Measurements from ENCODE around the gene ADAMTS7. TPM values are rescaled to one million over a fixed set of nuclear protein-coding genes. Genes with fewer than 3 reads are reported as not detected.
A peak's percentile ranks its signal among the peaks of the same experiment; 100 is the strongest.
"Not testable (repeated sequence)": the region's sequence is repeated elsewhere in the genome, so short reads cannot be mapped to it uniquely, and the experiment has no call there.

Gene ADAMTS7
- total RNA-seq, 2 experiments from 2014 or later: 0.23 to 0.60 TPM

DNA sequence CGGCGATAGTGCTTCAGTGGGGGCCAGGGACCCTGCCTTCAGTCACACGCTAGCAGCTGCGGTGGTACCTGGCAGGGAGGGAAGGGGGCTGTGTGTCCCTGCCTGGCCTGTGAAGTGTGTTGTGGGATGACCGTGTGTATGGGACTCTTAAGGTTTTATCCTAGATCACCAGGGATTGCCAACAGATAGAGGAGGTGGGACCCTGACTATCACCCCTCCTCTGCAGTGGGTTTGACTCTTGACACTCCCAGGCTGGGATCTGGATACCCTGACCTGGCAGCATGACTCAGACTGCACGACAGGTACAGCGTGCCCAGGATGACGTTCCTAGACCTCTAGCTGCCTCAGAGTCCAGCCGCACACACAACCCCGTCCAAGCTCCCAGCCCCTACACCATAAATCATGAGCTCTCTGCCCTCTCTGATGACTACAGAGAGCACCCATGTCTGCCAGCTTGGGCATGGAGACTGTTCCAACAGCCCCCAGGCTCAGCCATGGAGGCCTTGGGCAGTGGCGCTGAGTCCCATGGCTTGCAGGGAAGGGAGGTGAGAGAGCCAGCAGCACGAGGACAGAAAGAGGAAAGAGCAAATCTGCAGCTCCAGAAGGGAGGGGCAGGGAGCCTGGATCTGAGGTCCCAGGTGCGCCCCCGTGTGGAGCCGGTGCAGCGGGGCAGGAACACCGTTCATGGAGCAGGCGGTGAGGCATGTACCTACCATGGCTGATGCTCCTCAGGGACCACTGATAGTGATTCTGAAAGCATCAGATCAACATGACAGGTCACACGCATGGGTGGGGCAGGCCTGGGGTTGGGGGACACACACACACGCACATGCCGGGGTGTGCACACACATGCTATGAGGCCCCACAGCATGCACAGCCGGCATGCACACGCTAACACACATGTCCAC, 71.0 kb downstream of the ADAMTS7 start:
- no peaks in the 10 kb centered on the region for H3K9me3 Mint-ChIP-seq
- peak; percentile 83 for DNase-seq
- no peak overlapping the region for H3K27ac Mint-ChIP-seq
- intact Hi-C loops (cut with micrococcal nuclease): no loop called here
- peaks cover 7% of the 10 kb centered on the region for H3K27me3 Mint-ChIP-seq
- TF ChIP-seq, protein P1, sequence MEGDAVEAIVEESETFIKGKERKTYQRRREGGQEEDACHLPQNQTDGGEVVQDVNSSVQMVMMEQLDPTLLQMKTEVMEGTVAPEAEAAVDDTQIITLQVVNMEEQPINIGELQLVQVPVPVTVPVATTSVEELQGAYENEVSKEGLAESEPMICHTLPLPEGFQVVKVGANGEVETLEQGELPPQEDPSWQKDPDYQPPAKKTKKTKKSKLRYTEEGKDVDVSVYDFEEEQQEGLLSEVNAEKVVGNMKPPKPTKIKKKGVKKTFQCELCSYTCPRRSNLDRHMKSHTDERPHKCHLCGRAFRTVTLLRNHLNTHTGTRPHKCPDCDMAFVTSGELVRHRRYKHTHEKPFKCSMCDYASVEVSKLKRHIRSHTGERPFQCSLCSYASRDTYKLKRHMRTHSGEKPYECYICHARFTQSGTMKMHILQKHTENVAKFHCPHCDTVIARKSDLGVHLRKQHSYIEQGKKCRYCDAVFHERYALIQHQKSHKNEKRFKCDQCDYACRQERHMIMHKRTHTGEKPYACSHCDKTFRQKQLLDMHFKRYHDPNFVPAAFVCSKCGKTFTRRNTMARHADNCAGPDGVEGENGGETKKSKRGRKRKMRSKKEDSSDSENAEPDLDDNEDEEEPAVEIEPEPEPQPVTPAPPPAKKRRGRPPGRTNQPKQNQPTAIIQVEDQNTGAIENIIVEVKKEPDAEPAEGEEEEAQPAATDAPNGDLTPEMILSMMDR (IDR thresholded peaks at IDR 0.05): peak; percentile 55
- H3K4me3 Mint-ChIP-seq: no peak overlapping the region
- ChIA-PET CTCF (interaction anchor here (0.6 to 2.3 kb wide), 6 partner anchors 11 to 102 kb away, joined by 3 to 10 read pairs (median 3); no protein-coding TSS in a partner anchor), POLR2A (no interaction called here)
- no peaks in the 10 kb centered on the region for H3K36me3 Mint-ChIP-seq (ENCODE audit: low read depth)
- H3K4me1 Mint-ChIP-seq (ENCODE audit: low read depth): no peaks in the 10 kb centered on the region
- peak; percentile 86 for ATAC-seq

DNA sequence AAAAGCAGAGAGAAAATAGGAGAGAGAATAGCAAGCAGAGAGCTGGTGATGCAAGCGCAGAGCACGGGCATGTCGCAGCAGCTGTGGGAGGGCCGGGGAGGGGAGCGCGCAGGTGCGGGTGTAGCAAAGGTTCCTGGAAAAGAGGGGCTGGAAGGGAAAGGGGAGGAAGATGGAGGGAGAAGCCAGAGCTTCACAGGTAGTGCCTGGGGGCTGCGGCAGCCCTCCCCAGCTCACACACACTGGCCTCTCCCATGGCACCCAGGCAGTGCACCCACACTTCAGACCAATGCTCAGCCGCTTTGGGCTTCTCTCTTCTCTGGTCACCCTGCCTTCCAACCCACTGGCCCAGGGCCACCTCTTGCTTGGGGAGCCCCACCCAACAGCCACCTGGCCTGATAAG, 72.1 kb downstream of the ADAMTS7 start:
- Mint-ChIP-seq H3K27me3 (peaks cover 7% of the 10 kb centered on the region), H3K36me3 (ENCODE audit: low read depth) (no peaks in the 10 kb centered on the region), H3K27ac (no peak overlapping the region), H3K4me3 (no peak overlapping the region), H3K9me3 (no peaks in the 10 kb centered on the region), H3K4me1 (ENCODE audit: low read depth) (no peaks in the 10 kb centered on the region)
- intact Hi-C loops (cut with micrococcal nuclease): no loop called here
- POLR2A ChIA-PET: no interaction called here
- CTCF ChIA-PET: interaction anchor here (0.9 to 2.3 kb wide), 4 partner anchors 9 to 30 kb away, joined by 3 to 10 read pairs (median 3); no protein-coding TSS in a partner anchor
- DNase-seq (no peak), ATAC-seq (no peak)
- TF ChIP-seq, protein P1 (IDR thresholded peaks at IDR 0.05): no peak

DNA sequence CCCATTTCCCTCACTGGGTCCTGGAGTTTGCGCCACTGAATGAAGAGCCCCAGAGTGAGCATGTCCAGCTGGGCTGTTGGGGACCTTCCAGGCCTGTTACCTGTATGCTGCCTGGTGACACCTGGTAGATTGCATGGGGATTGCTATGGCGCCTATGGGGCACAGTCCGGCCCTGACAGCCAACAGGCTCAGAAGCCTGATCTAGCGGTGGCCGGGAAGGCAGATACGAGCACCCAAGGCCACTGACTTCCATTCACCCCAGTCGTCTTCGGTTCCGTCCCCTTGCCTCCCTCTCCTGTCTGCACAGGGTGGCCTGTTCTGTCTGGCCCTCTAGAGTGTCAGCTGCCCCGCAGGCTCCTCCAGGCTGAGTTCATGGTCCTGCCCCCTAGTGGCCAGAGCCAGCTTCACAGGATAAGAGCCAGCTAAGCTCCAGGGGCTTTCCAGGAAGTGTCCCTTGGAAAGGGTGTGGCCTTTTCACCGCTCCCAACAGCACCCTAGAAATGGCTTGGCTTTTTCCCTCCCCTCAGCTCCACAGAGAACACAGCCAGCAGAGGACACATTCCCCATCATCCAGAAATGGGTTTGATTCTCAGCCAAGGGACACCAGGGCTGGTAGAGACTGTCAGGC, 73.2 kb downstream of the ADAMTS7 start:
- DNase-seq: peak; percentile 75
- H3K27me3 Mint-ChIP-seq: peaks cover 10% of the 10 kb centered on the region
- H3K9me3 Mint-ChIP-seq; POLR2A ChIA-PET; H3K27ac Mint-ChIP-seq; H3K4me1 Mint-ChIP-seq (ENCODE audit: low read depth); H3K36me3 Mint-ChIP-seq (ENCODE audit: low read depth); intact Hi-C loops (cut with micrococcal nuclease); H3K4me3 Mint-ChIP-seq: not testable (repeated sequence)
- TF ChIP-seq, protein P1 (IDR thresholded peaks at IDR 0.05): peak; percentile 50
- CTCF ChIA-PET: interaction anchor here (1.1 to 2.3 kb wide), 3 partner anchors 8 to 119 kb away, joined by 3 to 10 read pairs (median 3); no protein-coding TSS in a partner anchor
- ATAC-seq: peak; percentile 88

DNA sequence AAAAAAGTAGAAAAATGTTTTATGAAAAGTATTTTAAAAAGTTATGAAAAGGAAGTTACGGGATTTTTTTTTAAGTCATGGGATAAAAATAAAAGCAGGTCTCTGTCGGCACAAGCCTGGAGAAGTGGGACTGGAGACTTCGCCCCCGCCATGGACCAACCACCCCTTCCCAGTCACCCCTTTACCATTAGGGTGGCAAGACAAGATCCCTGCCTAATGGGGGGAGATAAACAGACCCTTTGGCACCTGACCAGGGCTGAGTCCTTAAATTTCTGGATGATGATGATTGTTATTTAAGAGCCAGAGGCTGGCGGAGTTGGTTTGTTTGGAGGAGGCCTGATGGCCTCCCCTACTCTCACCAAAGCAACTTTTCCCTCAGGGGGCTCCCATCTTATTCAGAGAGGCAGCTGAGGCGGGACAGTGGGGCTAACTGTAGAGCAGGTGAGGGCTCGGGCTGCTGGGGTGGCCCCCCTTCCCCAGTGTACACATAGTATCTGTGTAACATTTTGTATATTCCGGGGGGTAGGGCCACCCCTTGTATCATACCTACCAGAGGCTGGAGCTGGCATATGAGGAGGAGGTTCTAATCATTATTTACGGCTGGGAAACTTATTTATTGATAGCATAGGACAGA, 74.0 kb downstream of the ADAMTS7 start:
- peaks cover 10% of the 10 kb centered on the region for H3K27me3 Mint-ChIP-seq
- H3K27ac Mint-ChIP-seq: no peak overlapping the region
- H3K4me1 Mint-ChIP-seq (ENCODE audit: low read depth): no peaks in the 10 kb centered on the region
- intact Hi-C loops (cut with micrococcal nuclease): no loop called here
- ATAC-seq (no peak), DNase-seq (no peak)
- no peaks in the 10 kb centered on the region for H3K36me3 Mint-ChIP-seq (ENCODE audit: low read depth)
- TF ChIP-seq, protein P1 (IDR thresholded peaks at IDR 0.05): no peak
- H3K9me3 Mint-ChIP-seq: no peaks in the 10 kb centered on the region
- ChIA-PET POLR2A (no interaction called here), CTCF (no interaction called here)
- H3K4me3 Mint-ChIP-seq: no peak overlapping the region

DNA sequence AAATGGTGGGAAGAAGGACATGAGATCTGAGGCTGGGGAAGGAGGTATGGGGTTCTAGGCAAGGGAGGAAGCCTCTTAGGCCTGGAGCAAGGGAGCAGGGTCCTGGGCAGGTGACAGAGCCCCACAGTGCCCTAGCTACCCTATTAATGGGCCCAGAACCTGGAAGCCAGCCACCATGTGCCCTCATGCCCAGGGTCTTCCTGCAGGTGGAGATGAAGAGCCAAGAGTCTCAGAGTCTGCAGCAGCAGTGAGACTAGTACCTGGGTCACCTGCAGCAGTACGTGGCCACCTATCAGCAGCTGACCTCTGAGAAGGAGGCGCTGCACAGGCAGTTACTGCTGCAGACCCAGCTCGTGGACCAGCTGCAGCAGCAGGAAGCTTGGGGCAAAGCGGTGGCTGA, 75.0 kb downstream of the ADAMTS7 start:
- H3K9me3 Mint-ChIP-seq; H3K27ac Mint-ChIP-seq; H3K4me3 Mint-ChIP-seq; CTCF ChIA-PET; H3K36me3 Mint-ChIP-seq (ENCODE audit: low read depth); H3K4me1 Mint-ChIP-seq (ENCODE audit: low read depth); intact Hi-C loops (cut with micrococcal nuclease); ATAC-seq; DNase-seq; POLR2A ChIA-PET: not testable (repeated sequence)
- H3K27me3 Mint-ChIP-seq: peaks cover 10% of the 10 kb centered on the region
